SW480 (cell line): ENCODE data around the gene PTRHD1.
"Not testable (repeated sequence)": the region's sequence is repeated elsewhere in the genome, so short reads cannot be mapped to it uniquely, and the experiment has no call there.

ENCODE experiments used
- DNase-seq: peaks from one replicate; pipeline ENCODE4 v3.0.0-alpha.2; 2016; ENCODE audit warnings: low spot score

PTRHD1 gene

GRCh38 chr2:24809316-24810007 lies 16.3 kb upstream of the PTRHD1 start:
- no peak for DNase-seq

- DNase-seq: no peak
These were observed 13.5 kb upstream of the PTRHD1 start for GRCh38 chr2:24806661-24807036.

- DNase-seq: not testable (repeated sequence)
These were observed 12.8 kb upstream of the PTRHD1 start for GRCh38 chr2:24805811-24806660.

DNA sequence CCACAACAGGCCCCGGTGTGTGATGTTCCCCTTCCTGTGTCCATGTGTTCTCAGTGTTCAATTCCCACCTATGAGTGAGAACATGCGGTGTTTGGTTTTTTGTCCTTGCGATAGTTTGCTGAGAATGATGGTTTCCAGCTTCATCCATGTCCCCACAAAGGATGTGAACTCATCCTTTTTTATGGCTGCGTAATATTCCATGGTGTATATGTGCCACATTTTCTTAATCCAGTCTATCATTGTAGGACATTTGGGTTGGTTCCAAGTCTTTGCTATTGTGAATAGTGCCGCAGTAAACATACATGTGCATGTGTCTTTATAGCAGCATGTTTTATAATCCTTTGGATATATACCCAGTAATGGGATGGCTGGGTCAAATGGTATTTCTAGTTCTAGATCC lies 7.3 kb upstream of the PTRHD1 start:
- DNase-seq: not testable (repeated sequence)

DNA sequence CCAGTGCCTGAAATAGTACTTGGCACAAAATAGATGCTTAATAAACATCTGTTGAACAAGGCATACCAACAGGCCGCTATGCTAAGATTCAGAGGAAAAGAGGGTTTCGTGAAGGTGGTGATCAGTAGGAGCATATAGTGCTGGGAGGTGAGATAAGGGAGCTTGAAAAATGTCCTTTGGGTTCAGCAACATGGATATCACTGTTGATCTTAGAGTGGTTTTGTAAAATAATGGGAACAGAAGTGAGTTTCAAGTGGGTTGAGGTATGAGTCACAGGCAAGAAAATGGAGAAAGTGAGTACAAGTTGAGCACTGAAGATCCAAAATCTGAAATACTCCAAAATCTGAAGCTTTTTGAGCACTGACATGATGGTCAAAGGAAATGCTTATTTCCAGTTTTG lies 4.5 kb upstream of the PTRHD1 start:
- no peak for DNase-seq

DNA sequence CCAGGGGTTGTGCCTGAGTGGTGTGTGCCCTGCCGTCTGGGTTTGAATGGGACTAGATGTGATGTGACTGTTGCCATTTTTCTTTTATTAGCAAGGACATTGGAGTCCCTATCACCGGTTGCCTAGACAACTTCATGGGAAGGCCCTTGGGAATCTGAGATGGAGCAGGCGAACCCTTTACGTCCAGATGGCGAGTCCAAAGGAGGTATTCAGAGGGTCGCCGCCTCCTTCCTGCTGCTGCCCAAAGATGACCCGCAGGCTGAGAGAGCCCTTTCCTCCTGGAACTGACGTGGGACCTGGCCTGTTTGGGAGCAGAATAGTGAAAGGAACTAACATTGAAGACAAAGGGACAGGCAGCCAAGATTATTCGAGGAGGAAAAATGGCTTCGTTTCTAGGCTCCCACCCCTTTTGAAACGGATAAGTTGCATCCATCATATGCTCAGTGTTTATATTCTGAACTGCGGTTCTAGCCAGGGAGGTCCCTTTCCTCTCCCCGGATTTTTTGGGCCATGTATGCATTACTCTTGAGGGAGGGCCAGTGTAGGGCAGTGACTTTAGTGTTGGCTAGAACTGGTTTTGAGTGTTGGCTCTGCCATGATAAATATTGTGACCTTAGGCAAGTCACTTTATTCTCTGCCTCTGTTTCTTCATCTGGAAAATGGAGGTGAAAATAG lies 707 bp upstream of the PTRHD1 start:
- DNase-seq: peak; percentile 68

GRCh38 chr2:24792542-24792873 lies 683 bp downstream of the PTRHD1 start:
- no peak for DNase-seq

- DNase-seq: no peak
These were observed 1.7 kb downstream of the PTRHD1 start for GRCh38 chr2:24791452-24791851.

DNA sequence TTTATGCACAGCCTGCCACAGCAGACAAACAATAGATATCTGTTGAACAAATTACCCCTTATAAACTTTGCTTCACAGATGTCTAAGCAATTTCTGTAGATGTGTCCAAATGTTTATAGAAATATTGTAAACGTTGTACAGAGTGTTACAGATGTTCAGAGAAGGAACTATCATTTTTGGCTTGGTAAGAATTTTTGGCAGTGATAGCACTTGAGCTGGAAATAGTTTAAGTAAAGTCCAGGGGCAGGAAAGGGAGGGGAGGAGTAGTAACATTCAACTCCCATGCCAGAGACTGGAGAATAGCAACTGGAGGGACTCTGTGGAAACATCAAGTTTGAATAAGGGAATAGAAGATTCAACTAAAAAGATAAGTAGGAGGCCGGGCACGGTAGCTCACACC lies 4.4 kb downstream of the PTRHD1 start:
- no peak for DNase-seq

DNA sequence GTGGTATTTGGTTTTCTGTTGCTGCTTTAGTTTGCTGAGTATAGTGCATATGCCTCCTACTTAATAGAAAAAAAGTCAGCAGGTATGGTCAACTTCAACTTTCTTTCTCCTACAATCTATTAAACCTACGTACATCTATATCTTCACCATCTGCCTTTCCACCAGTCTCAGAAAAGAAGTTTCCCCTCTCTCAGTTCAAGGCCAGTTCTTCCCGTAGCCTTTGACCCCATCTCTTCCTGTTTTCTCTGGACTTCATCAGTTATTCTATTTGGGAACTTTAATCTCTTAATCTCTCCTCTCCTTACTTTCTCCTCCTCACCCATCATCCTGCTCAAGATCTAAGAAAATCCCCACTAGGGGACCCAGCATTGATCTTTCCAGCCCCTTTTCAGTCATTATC lies 5.7 kb downstream of the PTRHD1 start:
- no peak for DNase-seq

DNA sequence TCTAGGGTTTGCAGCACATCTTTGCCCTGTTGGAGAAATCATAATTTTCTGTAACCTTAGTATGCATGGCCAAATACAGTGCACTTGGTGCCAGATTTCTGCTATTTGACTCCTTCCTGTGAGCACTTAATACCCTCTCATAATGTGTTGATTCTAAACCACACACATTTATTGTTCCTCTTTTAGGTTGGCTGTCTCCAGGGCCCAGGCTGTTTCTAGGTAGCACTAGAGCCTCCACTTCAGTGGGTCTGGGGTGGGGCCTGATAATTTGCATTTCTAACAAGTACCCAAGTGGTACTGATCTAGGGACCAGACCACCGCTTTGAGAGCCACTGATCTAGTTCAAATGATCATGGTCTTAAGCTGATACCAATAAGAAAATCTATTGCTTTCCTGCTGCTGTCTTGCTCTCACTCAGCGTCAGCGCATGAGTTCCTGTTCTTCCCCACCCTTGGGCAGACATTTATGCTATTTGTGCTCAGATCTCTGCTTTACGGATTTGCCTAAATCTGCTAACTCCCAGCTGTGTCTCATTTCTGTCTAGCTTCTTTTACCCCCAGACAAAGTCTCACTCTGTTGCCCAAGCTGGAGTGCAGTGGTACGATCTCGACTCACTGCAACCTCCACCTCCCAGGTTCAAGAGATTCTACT lies 7.4 kb downstream of the PTRHD1 start:
- DNase-seq: no peak

DNA sequence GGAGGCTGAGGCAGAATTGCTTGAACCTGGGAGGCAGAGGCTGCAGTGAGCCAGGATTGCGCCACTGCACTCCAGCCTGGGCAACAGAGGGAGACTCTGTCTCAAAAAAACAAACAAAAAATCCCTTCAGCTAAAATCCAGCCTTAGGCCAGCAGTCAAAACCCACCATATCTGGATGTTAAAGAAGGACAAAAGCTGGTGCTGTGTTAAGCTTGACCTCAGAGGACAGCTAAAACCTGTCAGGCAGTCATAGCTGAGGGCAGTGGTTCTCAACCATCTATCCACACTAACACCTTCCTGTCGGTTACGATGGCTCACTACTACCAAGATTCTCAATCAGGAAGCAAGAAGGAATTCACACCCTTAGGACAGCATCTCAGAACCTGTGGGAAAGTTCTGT lies 9.6 kb downstream of the PTRHD1 start:
- DNase-seq: no peak

- DNase-seq: no peak
These were observed 14.1 kb downstream of the PTRHD1 start for GRCh38 chr2:24779116-24779515.

DNA sequence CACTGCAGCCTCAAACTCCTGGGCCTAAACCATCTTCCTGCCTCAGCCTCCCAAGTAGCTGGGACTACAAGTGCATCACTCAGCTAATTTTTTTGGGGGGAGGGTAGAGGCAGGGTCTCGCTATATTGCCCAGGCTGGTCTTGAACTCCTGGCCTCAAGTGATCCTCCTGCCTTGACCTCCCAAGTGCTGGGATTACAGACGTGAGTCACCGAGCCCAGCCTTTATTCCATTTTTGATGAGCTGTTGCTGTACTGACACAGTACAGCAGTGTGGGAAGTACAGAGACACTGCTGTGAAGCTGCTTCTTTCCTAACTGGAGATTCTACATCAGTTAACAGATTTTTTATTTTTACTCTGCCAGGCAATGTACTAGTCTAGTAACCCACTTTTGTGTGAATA lies 18.8 kb downstream of the PTRHD1 start:
- DNase-seq: no peak

DNA sequence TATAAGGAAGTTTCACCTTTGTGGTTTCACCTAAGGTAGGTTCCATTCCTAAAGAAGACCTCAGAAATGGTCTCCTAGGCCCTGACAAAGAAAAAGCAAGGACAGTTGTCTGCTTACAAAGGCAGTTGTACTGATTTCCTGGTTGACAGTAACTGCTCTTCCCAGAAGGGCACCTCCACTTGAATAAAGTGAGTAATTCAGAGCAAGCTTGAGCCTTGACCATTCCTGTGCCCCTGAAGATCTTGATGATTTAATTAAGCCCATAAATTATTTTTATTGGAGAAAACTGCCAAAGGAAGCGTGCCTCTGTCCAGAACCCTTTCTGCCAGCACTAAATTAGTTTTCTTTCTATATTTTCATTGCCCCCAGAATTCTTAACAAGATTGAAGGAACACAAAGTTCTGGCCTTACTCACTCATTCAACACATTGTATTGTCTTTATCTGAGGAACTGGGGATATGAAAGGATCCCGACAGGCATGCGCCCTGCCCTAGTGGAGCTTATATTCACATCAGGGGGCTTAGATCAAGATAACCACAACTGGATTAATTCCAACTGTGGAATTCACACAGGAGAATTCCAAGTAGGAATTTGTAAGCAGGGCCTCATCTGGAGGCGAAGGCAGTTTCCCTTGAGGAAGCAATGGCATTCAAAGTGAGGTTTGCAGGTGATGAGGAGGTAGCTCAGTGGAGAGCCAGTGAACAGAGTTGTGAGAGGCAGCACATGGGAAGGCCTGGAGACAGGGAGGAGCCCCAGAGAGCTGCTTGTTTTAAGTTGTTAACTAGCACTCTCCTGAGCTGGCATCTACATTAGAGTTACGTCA lies 21.2 kb downstream of the PTRHD1 start:
- DNase-seq: no peak

- DNase-seq: no peak
These were observed 22.1 kb downstream of the PTRHD1 start for GRCh38 chr2:24771061-24771460.

- DNase-seq: no peak
These were observed 24.6 kb downstream of the PTRHD1 start for GRCh38 chr2:24768601-24769000.

DNA sequence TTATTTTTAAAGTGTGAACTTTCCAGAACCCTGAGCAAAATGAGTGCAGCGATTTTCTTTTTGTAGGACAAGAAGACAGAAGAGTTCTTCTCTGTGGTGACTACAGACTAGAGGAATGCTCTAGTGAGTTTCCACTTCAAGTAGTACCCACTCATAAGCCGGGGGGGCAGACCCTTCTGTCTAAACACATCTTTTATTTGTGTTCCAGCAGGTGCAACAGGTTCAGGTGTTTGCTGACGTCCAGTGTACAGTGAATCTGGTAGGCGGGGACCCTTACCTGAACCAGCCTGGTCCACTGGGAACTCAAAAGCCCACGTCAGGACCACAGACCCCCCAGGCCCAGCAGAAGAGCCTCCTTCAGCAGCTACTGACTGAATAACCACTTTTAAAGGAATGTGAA lies 25.2 kb downstream of the PTRHD1 start:
- no peak for DNase-seq

DNA sequence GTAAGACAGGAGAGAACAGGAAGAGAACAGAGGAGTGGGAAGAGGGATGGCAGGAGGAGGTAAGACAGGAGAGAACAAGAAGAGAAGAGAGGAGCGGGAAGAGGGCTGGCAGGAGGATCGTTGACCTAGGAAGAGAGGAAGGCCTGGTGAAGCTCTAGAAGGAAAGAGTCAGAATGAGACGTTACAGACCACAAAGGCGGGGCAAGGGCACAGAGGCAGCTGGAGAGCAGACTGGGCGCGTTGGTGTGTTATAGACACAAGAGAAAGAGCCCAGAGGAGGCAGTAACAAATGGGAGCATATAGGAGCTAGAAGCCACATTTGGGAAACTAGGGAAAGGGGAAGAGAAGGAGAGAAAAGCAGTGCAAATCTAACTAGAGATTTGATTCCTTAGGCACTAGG lies 26.6 kb downstream of the PTRHD1 start:
- DNase-seq: no peak

DNA sequence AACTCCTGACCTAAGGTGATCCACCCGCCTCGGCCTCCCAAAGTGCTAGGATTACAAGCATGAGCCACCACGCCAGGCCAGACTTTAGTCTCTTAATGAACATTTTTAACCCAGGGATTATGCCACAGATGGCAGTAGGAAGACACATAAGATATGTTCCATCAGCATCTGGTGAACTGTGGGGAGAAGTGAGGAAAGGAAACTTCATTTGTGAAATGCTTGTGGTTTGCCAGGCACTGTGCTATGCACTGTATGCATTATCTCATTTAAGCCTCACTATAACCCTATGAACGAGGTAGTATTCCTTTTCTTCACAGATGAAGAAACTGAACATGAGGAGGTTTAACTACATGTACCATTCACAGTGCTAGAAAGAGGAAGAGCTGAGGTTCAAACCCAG lies 29.3 kb downstream of the PTRHD1 start:
- no peak for DNase-seq

- DNase-seq: no peak
These were observed 30.7 kb downstream of the PTRHD1 start for GRCh38 chr2:24762518-24762917.

DNA sequence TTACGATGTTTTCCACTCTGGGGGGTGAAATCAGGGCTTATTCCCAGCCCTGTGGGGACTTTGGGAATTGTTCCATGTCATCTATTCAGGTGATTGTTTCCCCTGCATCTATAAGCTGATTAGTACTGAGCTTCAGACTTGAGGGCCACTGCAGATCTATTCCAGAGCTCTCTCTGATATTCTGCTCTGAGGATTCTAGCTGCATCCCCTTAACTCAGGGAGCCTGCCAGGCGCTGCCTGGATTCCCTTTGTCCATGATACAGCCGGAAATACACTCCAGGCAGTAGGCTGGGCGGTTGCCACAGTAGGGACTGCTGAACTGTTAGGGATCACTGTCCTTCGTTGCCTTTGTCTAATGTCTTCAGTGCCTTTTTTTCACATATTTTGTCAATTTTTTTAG lies 31.3 kb downstream of the PTRHD1 start:
- no peak for DNase-seq
